NCI-H1436 treated with DMSO at 0.1 percent for 48 hours (cell line): Measurements from ENCODE around the gene CATSPERD.
"Not testable (repeated sequence)": the region's sequence is repeated elsewhere in the genome, so short reads cannot be mapped to it uniquely, and the experiment has no call there.

Experiments used
- DNase-seq: peaks from one replicate; lab custom pipeline; 2025; lab: John Stamatoyannopoulos, UW

Gene CATSPERD

GRCh38 chr19:5698635-5699422 is 21.6 kb upstream of the CATSPERD start:
- DNase-seq = no peak

GRCh38 chr19:5700455-5701092 is 19.9 kb upstream of the CATSPERD start:
- DNase-seq = no peak

GRCh38 chr19:5702053-5702410 is 18.4 kb upstream of the CATSPERD start:
- not testable (repeated sequence) for DNase-seq

DNA sequence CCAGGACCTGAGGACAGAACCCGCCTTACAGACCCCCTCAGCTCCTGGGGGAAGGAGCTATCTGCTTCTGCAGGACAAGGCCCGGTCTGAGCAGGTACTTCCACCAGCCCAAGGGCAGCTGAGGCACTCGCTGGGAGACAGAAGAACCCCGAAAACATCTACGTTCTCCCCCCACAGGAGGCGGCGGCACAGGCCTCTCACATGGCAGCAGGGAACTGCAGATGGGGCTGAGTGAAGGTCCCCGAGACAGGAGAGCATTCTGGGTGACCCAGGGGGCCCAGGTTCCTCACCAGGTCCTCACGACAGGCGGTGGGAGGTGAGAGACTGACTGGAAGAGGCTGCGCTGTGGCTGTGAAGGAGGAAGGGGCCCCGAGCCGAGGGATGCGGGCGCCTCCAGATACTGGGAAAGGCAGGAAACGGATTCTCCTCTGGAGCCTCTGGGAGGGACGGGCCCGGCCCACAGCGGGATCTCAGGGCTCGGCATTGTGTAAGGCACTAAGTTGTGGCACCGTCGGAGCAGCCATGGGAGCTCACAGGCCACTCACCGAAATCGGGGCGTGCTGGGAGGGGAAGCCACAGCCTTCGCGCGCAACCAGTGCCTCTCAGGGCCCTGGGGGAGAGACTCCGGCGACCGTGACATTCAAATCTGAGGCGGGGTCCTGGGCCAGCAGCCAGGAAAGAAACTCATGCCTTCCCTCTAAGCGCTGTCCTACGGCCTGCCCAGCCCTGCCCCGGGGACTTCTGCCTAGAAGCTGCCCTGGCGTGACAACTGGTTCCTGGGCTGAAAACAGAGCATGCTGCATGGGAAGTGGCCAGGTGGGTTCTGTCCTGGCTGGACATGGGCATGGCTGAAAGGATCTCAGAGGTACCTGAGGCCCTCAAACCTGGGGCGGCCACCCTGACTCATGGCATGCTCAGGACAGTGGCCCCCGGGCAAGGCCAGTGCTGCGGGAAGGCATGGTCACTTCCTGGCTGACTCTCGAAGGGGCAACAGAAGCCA is 16.3 kb upstream of the CATSPERD start:
- DNase-seq = no peak

- DNase-seq = no peak
Measured at GRCh38 chr19:5705552-5705951, 14.9 kb upstream of the CATSPERD start.

DNA sequence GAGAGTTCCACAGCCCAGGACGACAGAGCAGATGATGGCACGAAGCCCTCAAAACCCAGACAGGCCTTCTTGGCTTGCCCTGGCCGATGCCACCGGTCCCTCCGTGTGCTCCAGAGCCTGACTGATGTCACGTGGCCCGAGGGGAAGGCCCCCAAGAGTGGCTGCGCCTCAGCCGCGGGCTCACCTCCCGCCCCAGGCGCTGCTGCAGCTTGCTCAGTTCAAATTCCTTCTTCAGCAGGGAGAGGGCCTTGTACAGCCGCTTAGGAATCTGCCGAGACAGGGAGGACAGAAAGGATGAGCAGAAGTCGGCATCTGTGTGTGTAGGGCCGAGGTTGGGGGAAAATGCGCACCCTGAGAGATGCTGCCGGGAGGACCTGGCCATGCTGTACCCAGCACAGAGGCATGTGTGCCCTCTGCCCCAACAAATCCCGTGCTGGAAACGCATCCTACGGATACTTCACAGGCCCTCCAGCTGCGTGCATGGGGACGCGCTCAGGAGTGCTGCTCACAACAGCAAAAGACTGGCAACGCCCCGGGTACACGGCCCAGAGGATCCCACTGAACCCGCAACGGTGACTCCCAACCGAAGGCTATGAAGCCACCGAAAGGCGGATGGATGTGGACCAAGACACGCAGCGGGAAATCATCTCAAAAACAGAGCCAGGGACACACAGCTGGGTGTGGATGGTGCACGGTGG is 13.4 kb upstream of the CATSPERD start:
- DNase-seq = no peak

DNA sequence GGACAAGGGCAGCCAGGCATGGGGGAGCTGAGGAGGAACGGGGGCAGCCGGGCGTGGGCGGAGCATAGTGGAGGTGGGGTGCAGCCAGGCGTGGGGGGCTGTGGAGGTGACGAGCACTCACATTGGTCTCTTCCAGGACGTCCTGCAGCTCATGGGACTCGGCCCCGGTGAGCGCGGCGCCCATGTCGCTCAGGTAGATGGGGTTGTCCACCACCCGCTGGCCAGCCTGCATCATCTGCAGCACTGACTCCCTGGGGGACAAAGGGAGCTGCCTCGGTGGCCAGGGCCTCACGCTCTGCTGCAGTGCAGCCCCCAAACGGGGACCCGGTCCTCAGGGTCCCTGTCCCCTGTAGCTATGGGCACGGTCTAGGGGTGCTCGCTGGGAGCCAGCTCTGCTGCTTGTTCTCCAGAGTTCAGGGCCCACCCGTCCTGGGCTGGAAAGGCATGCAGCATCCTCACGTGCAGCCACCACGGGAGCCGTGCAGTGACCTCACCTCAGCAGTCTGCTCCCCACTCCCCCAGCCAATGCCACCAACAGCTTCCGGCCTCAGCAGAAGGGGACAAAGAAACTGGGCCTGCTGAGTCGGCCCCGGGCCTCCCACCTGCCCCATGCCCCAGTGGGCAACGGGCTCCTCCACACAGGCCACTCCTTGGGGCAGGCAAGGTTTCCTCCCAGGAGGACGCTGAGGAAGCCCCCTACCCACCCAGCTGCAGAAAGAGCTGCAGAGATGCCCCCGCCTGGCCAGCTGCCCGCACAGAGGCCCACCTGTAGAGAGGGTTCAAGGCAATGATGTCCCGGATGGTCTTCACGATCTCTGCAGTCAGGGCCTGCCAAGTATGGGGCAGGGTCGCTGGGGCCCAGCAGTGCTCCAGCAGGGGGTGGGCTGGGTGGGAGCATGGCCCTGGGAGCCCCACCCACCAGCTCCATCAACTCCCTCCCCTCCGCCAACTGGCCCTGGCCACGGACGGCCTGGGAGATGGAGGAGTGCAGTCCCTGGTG is 12.6 kb upstream of the CATSPERD start:
- DNase-seq = no peak

- no peak for DNase-seq
Measured at GRCh38 chr19:5711025-5711424, 9.4 kb upstream of the CATSPERD start.

DNA sequence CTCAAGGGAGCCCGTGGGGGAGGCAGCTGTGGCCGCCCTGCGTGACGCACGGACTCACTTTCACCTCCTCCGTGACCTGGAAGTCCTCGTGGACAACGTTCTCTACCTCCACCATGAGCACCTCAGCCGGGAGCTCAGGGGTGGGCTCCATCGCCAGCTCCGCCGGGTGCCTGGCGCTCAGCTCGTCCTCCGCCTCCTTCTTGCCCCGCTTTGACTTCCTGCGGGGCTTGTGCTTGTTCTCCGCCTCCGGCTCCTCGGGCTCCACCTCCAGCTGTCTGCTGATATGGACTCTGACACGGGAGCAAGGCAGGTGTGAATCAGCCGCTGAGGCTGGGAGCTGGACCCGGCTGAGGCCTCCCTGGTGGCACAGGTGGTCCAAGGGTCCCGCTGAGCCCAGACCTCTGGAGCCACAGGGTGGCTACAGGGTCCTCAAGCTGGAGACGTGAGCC is 8.7 kb upstream of the CATSPERD start:
- DNase-seq = no peak

DNA sequence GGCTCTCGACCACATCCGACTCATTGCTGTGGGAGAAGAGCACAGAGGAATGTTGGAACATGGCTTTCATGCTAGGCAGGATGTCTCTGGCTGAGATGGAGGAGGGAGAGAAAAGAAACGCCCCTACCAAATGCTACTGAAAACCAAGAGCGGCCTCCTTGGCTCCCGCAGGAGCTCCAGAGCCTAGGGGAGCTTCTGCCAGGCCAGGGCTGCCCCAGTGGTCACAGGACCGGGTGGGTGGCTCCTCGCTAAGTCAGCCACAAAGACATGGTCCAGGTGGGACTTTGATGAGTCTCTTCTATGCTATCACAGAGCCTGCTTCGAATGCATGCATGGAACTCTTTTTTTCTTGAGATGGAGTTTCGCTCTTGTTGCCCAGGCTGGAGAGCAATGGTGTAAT is 7.2 kb upstream of the CATSPERD start:
- DNase-seq = no peak

- DNase-seq = no peak
Measured at GRCh38 chr19:5714816-5715215, 5.6 kb upstream of the CATSPERD start.

DNA sequence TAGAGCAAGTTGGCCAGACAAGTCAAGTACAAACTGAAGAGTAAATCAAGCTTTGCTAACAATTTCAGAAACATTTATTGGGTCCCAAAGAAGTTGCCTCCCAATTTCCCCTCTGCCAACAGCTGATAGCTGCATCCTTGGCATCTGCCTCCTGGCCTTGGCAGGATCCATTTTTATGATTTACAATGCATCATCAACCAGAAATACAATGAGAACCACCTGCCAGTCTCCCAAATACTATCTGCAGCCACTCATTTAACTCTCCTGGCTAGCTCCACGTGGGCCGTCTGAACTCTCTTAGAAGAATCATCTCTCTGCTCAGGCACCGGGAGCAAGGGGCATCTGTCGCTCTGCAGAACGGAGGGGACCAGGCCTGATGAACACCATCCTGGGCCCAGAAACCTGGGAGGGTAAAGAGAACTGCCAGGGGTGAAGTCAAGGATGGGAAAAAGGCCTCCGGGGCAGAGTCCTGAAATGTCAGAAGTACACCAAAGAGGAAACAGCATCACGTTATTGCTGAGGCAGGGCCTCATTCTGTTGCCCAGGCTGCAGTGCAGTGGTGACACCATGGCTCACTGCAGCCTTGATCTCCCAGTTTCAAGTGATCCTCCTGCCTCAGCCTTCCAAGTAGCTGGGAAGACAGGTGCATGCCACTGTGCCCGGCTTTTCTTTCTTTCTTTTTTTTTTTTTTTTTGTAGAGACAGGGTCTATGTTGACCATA is 3.1 kb upstream of the CATSPERD start:
- no peak for DNase-seq

GRCh38 chr19:5718037-5718578 is 2.3 kb upstream of the CATSPERD start:
- DNase-seq = no peak

DNA sequence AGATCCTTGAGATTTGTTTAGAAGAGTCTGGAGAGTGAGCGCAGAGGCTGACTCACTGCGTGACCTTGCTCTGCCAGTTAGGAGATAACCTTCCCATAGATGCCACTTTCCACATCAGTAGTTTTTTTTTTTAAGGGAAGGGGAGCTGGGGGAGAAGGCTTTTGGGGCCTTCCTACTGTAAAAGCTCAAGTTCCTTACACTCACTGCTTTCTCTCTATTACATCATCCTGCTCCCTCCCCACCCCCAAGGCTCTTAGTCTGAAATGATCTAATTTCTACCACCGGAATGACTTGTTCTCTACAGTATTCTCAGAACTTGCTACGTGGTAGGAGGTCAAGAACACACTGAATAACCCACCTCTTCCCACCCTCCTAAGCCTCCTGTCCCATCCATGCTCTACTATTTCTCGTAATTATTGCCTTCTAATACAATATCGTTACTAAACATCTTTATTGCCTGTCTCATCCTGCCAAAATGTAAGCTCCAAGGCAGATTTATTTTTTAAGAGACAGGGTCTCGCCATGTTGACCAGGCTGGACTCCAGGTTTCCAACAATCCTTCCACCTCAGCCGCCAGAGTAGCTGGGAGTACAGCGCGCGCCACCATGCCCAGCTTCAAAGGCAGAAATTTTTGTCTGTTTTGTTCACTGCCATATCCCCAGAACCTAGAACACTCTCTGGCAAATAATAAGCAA is 1.7 kb upstream of the CATSPERD start:
- no peak for DNase-seq

DNA sequence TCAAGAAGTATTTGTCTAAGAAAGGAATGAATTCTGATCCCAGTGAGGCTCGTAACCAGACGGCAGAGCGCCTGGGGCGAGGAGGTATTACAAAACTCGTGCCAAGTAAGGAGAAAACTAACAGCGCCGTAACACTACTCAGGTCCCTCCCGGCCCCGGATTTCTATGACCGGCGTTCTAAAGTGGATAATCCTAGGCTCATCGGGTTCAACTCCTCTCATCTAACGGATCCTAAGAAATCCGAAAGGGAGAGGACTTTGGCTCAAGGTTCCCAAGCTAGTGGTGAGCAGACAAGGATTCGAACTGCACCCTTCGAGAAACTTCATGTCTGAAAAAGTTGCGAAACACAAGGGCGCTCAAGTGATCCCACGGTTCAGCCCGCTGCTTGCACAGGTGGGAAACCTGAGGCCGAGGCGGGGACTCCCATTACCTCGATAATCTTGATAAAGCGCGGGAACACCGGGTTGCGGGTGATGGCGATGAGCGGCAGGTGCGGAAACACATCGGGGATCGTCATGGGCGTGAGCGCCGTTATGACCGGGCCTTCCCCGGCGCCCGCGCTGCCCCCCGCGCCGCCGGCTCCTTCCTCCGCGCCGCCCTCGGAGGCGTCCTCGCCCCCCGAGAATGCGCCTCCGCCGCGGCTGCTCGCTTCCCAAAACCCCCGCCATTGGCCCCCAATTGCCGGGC is 1.0 kb upstream of the CATSPERD start:
- no peak for DNase-seq

DNA sequence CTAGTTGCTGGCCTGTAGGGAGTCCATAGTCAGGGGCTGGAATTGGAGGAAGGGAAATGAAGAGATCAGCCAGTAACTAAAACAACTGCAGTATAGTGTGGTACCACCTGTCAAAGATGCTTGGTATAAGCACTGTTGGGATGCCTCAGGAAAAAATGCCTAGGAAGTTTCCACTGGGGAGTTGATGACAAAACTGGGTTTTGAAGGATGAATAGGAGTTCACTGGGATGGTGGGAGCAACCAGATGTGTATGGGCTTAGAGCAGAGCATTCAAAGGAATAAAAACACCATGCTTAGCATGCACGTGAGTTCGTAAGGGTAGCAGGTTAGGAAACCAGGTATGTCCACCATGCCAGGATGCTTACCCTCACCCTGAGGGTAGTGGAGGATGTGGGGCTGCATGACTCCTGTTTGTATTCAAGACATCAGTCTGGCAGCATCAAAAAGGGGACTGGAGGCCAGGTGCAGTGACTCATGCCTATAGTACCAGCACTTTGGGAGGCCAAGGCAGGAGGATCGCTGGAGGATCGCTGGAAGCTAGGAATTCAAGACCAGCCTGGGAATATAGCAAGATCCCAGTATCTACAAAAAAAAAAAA is 7.1 kb downstream of the CATSPERD start:
- no peak for DNase-seq

DNA sequence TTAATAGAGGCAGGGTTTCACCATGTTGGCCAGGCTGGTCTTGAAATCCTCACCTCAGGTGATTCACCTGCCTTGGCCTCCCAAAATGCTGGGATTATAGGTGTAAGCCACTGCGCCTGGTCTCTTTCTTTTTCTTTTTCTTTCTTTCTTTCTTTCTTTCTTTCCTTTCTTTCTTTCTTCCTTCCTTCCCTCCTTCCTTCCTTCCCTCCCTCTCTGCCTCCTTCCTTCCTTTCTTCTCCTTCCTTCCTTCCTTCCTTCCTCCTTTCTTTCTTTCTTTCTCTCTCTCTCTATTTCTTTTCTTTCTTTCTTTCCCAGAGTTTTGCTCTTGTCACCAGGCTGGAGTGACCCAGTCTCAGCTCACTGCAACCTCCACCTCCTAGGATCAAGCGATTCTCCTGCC is 12.7 kb downstream of the CATSPERD start:
- not testable (repeated sequence) for DNase-seq

DNA sequence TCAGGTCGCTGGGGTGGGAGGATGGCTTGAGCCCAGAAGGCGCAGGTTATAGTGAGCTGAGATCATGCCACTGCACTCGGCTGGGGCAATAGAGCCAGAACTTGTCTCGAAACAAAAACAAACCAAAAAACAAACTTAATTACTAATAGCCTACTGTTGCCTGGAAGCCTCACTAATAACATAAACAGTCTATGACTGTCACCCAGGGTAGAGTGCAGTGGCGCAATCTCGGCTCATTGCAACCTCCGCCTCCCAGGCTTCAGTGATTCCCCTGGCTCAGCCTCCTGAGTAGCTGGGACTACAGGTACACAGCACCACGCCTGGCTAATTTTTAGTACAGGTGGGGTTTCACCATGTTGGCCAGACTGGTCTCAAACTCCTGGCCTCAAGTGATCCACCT is 18.0 kb downstream of the CATSPERD start:
- DNase-seq = no peak
